HG03196 (cell line): ENCODE results near the gene S100A5.
"Not testable (repeated sequence)": the region's sequence is repeated elsewhere in the genome, so short reads cannot be mapped to it uniquely, and the experiment has no call there.

Source experiments
- ATAC-seq: cut with Tn5 transposase; IDR thresholded peaks from one replicate; pipeline ENCODE4 v1.9.1; 2021; ENCODE audit not compliant: unreplicated experiment

S100A5 gene

GRCh38 chr1:153567621-153568366 is 27.1 kb upstream of the S100A5 start:
- ATAC-seq: no peak

- ATAC-seq: peak; percentile 45
Observed at GRCh38 chr1:153566414-153567371, 26.0 kb upstream of the S100A5 start.

- ATAC-seq: peak; percentile 51
Observed at GRCh38 chr1:153565529-153566374, 25.0 kb upstream of the S100A5 start, which contains the start of gene S100A2. TSS of gene S100A2 (minus strand) at chr1:153565844. CDS start at chr1:153563877, 1,967 bp downstream.

- ATAC-seq: no peak
Observed at GRCh38 chr1:153563991-153564390, 23.3 kb upstream of the S100A5 start.

GRCh38 chr1:153563483-153563901 is 22.8 kb upstream of the S100A5 start:
- no peak for ATAC-seq

GRCh38 chr1:153562021-153562420 is 21.3 kb upstream of the S100A5 start:
- not testable (repeated sequence) for ATAC-seq

- no peak for ATAC-seq
Observed at GRCh38 chr1:153561466-153561985, 20.8 kb upstream of the S100A5 start.

GRCh38 chr1:153560771-153561465 is 20.2 kb upstream of the S100A5 start:
- no peak for ATAC-seq

- ATAC-seq: no peak
Observed at GRCh38 chr1:153560241-153560640, 19.5 kb upstream of the S100A5 start.

- ATAC-seq: no peak
Observed at GRCh38 chr1:153557877-153558276, 17.1 kb upstream of the S100A5 start.

GRCh38 chr1:153556348-153556747 is 15.6 kb upstream of the S100A5 start:
- no peak for ATAC-seq

- ATAC-seq: no peak
Observed at GRCh38 chr1:153553830-153554541, 13.3 kb upstream of the S100A5 start.

GRCh38 chr1:153553096-153553495 is 12.4 kb upstream of the S100A5 start:
- ATAC-seq: no peak

- no peak for ATAC-seq
Observed at GRCh38 chr1:153552335-153552734, 11.6 kb upstream of the S100A5 start.

GRCh38 chr1:153550827-153551500 is 10.2 kb upstream of the S100A5 start:
- no peak for ATAC-seq

GRCh38 chr1:153550398-153550758 is 9.6 kb upstream of the S100A5 start:
- no peak for ATAC-seq

GRCh38 chr1:153549741-153550397 is 9.1 kb upstream of the S100A5 start:
- ATAC-seq: no peak
